SK-N-SH treated with all-trans-retinoic acid at 6 μM for 48 hours (cell line): ENCODE results near the gene SNCG.
"Not testable (repeated sequence)": the region's sequence is repeated elsewhere in the genome, so short reads cannot be mapped to it uniquely, and the experiment has no call there.

Experiments
- ATAC-seq: fragments of 200-7000 bp; cut with Tn5 transposase; 3 replicates; pipeline ENCODE4 v1.9.1; 2020; ENCODE audit warnings: mild to moderate bottlenecking, moderate library complexity
- BACH2 ChIP-seq: fragments of 250-450 bp; sonication (Bioruptor Pico); IDR thresholded peaks from 2 replicates; pipeline ENCODE4 v1.9.0; 2021; ENCODE audit warnings: mild to moderate bottlenecking, borderline replicate concordance
- CREB5 ChIP-seq: fragments of 250-450 bp; sonication (Bioruptor Pico); IDR thresholded peaks from 2 replicates; pipeline ENCODE4 v1.5.1; 2020; ENCODE audit warnings: low read depth, mild to moderate bottlenecking, moderate library complexity
- CSRNP3 ChIP-seq: fragments of 250-450 bp; sonication (Bioruptor Pico); IDR thresholded peaks from 2 replicates; pipeline ENCODE4 v1.5.1; 2021; ENCODE audit warnings: mild to moderate bottlenecking, moderate library complexity
- ISL1 ChIP-seq: fragments of 250-450 bp; sonication (Bioruptor Pico); IDR thresholded peaks from 2 replicates; pipeline ENCODE4 v2.1.2; 2022; ENCODE audit warnings: mild to moderate bottlenecking, moderate library complexity
- OSR1 ChIP-seq: fragments of 250-450 bp; sonication (Bioruptor Pico); IDR thresholded peaks from 2 replicates; pipeline ENCODE4 v1.8.0; 2022; ENCODE audit warnings: moderate library complexity, mild to moderate bottlenecking, inconsistent platforms
- PATZ1 ChIP-seq: fragments of 250-450 bp; sonication (Bioruptor Pico); IDR thresholded peaks from 2 replicates; pipeline ENCODE4 v1.8.0; 2020; ENCODE audit warnings: mild to moderate bottlenecking, moderate library complexity, borderline replicate concordance
- POU6F1 ChIP-seq: fragments of 250-450 bp; sonication (Bioruptor Pico); IDR thresholded peaks from 2 replicates; pipeline ENCODE4 v1.8.0; 2021; ENCODE audit warnings: low read depth, mild to moderate bottlenecking, moderate library complexity, borderline replicate concordance
- RARB ChIP-seq: fragments of 250-450 bp; sonication (Bioruptor Pico); IDR thresholded peaks from 2 replicates; pipeline ENCODE4 v1.8.0; 2021; ENCODE audit warnings: mild to moderate bottlenecking, moderate library complexity
- TOX ChIP-seq: fragments of 250-450 bp; sonication (Bioruptor Pico); IDR thresholded peaks from 2 replicates; pipeline ENCODE4 v1.8.0; 2021; ENCODE audit warnings: mild to moderate bottlenecking, moderate library complexity, borderline replicate concordance
- TSHZ2 ChIP-seq: fragments of 250-450 bp; sonication (Bioruptor Pico); IDR thresholded peaks from 2 replicates; pipeline ENCODE4 v1.5.0; 2020; ENCODE audit warnings: mild to moderate bottlenecking, moderate library complexity
- ZC3H10 ChIP-seq: fragments of 250-450 bp; sonication (Bioruptor Pico); IDR thresholded peaks from 2 replicates; pipeline ENCODE4 v1.5.1; 2021; ENCODE audit warnings: mild to moderate bottlenecking, moderate library complexity
- ZFP3 ChIP-seq: fragments of 250-450 bp; sonication (Bioruptor Pico); IDR thresholded peaks from 2 replicates; pipeline ENCODE4 v1.5.0; 2020; ENCODE audit warnings: mild to moderate bottlenecking, moderate library complexity
- ZFP30 ChIP-seq: fragments of 450-650 bp; formaldehyde crosslinking; IDR thresholded peaks from 2 replicates; pipeline ENCODE4 v1.5.0; 2022; ENCODE audit warnings: mild to moderate bottlenecking, moderate library complexity
- ZNF565 ChIP-seq: fragments of 450-650 bp; formaldehyde crosslinking; conservative IDR thresholded peaks from 2 replicates; pipeline ENCODE4 v1.5.0; 2020; ENCODE audit warnings: low read depth, mild to moderate bottlenecking, moderate library complexity
- ZNF8 ChIP-seq: fragments of 450-650 bp; formaldehyde crosslinking; IDR thresholded peaks from 2 replicates; pipeline ENCODE4 v1.5.0; 2020; ENCODE audit warnings: mild to moderate bottlenecking, moderate library complexity

Gene SNCG

GRCh38 chr10:86974484-86974883 lies 16.1 kb downstream of the SNCG start:
- no peak for ATAC-seq
- TF ChIP-seq ZC3H10 (no peak), PATZ1 (CRISPR knock-in tag) (no peak), ZFP3 (CRISPR knock-in tag) (no peak), RARB (CRISPR knock-in tag) (no peak), BACH2 (CRISPR knock-in tag) (no peak), ZFP30 (no peak), POU6F1 (no peak), TOX (CRISPR knock-in tag) (no peak), CSRNP3 (CRISPR knock-in tag) (no peak), ISL1 (CRISPR knock-in tag) (no peak)

GRCh38 chr10:86976362-86977056 lies 18.1 kb downstream of the SNCG start:
- TF ChIP-seq PATZ1 (CRISPR knock-in tag): no peak
- TF ChIP-seq BACH2 (CRISPR knock-in tag): no peak
- no peak for TF ChIP-seq POU6F1
- TF ChIP-seq OSR1 (CRISPR knock-in tag): no peak
- no peak for TF ChIP-seq CSRNP3 (CRISPR knock-in tag)
- no peak for ATAC-seq

GRCh38 chr10:86978457-86978856 lies 20.1 kb downstream of the SNCG start:
- ATAC-seq: not testable (repeated sequence)

- no peak for ATAC-seq
- TF ChIP-seq CSRNP3 (CRISPR knock-in tag) (no peak), ZNF565 (no peak), PATZ1 (CRISPR knock-in tag) (no peak), TSHZ2 (no peak), CREB5 (no peak), ISL1 (CRISPR knock-in tag) (no peak), ZNF8 (no peak)
Measured at GRCh38 chr10:86979296-86979818, 21.0 kb downstream of the SNCG start.
